Kidney capillary endothelial cell (primary cell): Measurements from ENCODE around the gene FASTK.

Experiments
- DNase-seq: peaks from one replicate; pipeline ENCODE4 v3.0.0-alpha.2; 2018; ENCODE audit warnings: low spot score

Gene FASTK

GRCh38 chr7:151065516-151065915 is 15.1 kb downstream of the FASTK start:
- no peak for DNase-seq

- DNase-seq, result no peak
These were observed 15.6 kb downstream of the FASTK start for GRCh38 chr7:151064993-151065392.

- no peak for DNase-seq
These were observed 16.2 kb downstream of the FASTK start for GRCh38 chr7:151064454-151064853.

GRCh38 chr7:151063212-151063561 is 17.4 kb downstream of the FASTK start:
- no peak for DNase-seq

GRCh38 chr7:151062399-151063211 is 18.0 kb downstream of the FASTK start:
- DNase-seq, result no peak

- DNase-seq, result no peak
These were observed 18.6 kb downstream of the FASTK start for GRCh38 chr7:151062111-151062398.

GRCh38 chr7:151061213-151062110 is 19.1 kb downstream of the FASTK start:
- DNase-seq, result no peak

GRCh38 chr7:151060416-151061212 is 20.0 kb downstream of the FASTK start:
- no peak for DNase-seq

GRCh38 chr7:151060113-151060415 is 20.5 kb downstream of the FASTK start:
- no peak for DNase-seq

GRCh38 chr7:151059367-151060112 is 21.1 kb downstream of the FASTK start, which contains the start of gene SLC4A2:
TSS of gene SLC4A2 (plus strand) at chr7:151059589. CDS start at chr7:151061988, 2,399 bp downstream.
- peak; percentile 66 for DNase-seq

- DNase-seq, result no peak
These were observed 21.7 kb downstream of the FASTK start for GRCh38 chr7:151058781-151059366.

- DNase-seq, result peak; percentile 98
These were observed 22.4 kb downstream of the FASTK start for GRCh38 chr7:151057989-151058780.

- no peak for DNase-seq
These were observed 23.1 kb downstream of the FASTK start, which contains the start of gene CDK5 for GRCh38 chr7:151057506-151057988. TSS of gene CDK5 (minus strand) at chr7:151057897. CDS start at chr7:151057848, 49 bp downstream.

- no peak for DNase-seq
These were observed 23.7 kb downstream of the FASTK start for GRCh38 chr7:151056666-151057505.

- DNase-seq, result no peak
These were observed 24.3 kb downstream of the FASTK start for GRCh38 chr7:151056283-151056665.

- DNase-seq, result no peak
These were observed 26.9 kb downstream of the FASTK start for GRCh38 chr7:151053751-151054150.

- no peak for DNase-seq
These were observed 27.5 kb downstream of the FASTK start for GRCh38 chr7:151053096-151053495.

GRCh38 chr7:151051108-151051507 is 29.5 kb downstream of the FASTK start:
- peak; percentile 62 for DNase-seq

GRCh38 chr7:151048911-151049463 is 31.6 kb downstream of the FASTK start:
- DNase-seq, result no peak
